BJ (cell line): Measurements from ENCODE around the gene TUBG1. TPM values are rescaled to one million over a fixed set of nuclear protein-coding genes. Genes with fewer than 3 reads are reported as not detected.

Experiments
- CTCF ChIA-PET: fragments of 350-600 bp; formaldehyde crosslinking; extraction: SDS; loops from one replicate; lab custom pipeline; 2021; ENCODE audit warnings: antibody characterized with exemption, inconsistent platforms; lab: Yijun Ruan, JAX
- POLR2A ChIA-PET: fragments of 300-600 bp; sonication (Branson Sonifier 250); formaldehyde crosslinking; extraction: SDS; loops from one replicate; lab custom pipeline; 2021; ENCODE audit warnings: antibody characterized with exemption; lab: Charles Lee
- DNase-seq: peaks from one replicate; pipeline ENCODE4 v3.0.0-alpha.2; 2011; ENCODE audit warnings: low read depth
- H3K27me3 ChIP-seq: 2 replicates; pipeline ENCODE4 v1.6.0; 2011; ENCODE audit warnings: low read length; ENCODE audit not compliant: control insufficient read depth, insufficient read depth
- H3K36me3 ChIP-seq: 2 replicates; pipeline ENCODE4 v1.5.1; 2011; ENCODE audit warnings: low read length; ENCODE audit not compliant: control insufficient read depth, insufficient read depth
- H3K4me3 ChIP-seq: 2 replicates; pipeline ENCODE4 v1.5.1; 2011; ENCODE audit warnings: low read depth, mild to moderate bottlenecking, control low read depth, low read length
- CTCF ChIP-seq: IDR thresholded peaks from 2 replicates; pipeline ENCODE4 v1.5.1; 2011; ENCODE audit warnings: low read depth, mild to moderate bottlenecking, control low read depth, inconsistent platforms, low read length, moderate library complexity; ENCODE audit not compliant: insufficient read depth
- polyA plus RNA-seq: library from polyadenylated mRNA; depleted of rRNA; stranded (reverse); fragments of >200 nt; gene quantifications from 2 replicates; pipeline ENCODE4 v1.2.3, GENCODE V29; 2011

Gene TUBG1
- polyA plus RNA-seq, 1 experiment, result 66.1 TPM

- TF ChIP-seq CTCF, result no peak
- Histone ChIP-seq H3K27me3 (peaks cover 4% of the 10 kb centered on the region; the same call in 1 of the 2 replicates), H3K4me3 (no peak overlapping the region), H3K36me3 (no peaks in the 10 kb centered on the region)
- no peak for DNase-seq
- CTCF ChIA-PET, result no interaction called here
- POLR2A ChIA-PET, result no interaction called here
Observed at GRCh38 chr17:42640121-42640520, 30.6 kb downstream of the TUBG1 start.

- POLR2A ChIA-PET, result no interaction called here
- H3K27me3 ChIP-seq, result peaks cover 4% of the 10 kb centered on the region; the same call in 1 of the 2 replicates
- CTCF ChIA-PET, result no interaction called here
Observed at GRCh38 chr17:42642336-42642735, 32.9 kb downstream of the TUBG1 start.

GRCh38 chr17:42647778-42648177 lies 38.3 kb downstream of the TUBG1 start:
- ChIA-PET CTCF (no interaction called here), POLR2A (no interaction called here)
- no peak for DNase-seq
- H3K27me3 ChIP-seq, result no peaks in the 10 kb centered on the region
- TF ChIP-seq CTCF, result no peak
- H3K4me3 ChIP-seq, result no peak overlapping the region
- no peaks in the 10 kb centered on the region for H3K36me3 ChIP-seq

More at GRCh38 chr17:42642336-42642735, 32.9 kb downstream of the TUBG1 start:
- TF ChIP-seq CTCF, result no peak
- Histone ChIP-seq H3K4me3 (no peak overlapping the region), H3K36me3 (no peaks in the 10 kb centered on the region)
- DNase-seq, result no peak

GRCh38 chr17:42651392-42651791 lies 41.9 kb downstream of the TUBG1 start:
- ChIA-PET CTCF (interaction anchor here (0.7 kb wide), 1 partner anchor 28 kb away, joined by 3 read pairs; no protein-coding TSS in a partner anchor), POLR2A (no interaction called here)
- TF ChIP-seq CTCF, result no peak
- no peak for DNase-seq
- Histone ChIP-seq H3K36me3 (no peaks in the 10 kb centered on the region), H3K27me3 (no peaks in the 10 kb centered on the region), H3K4me3 (no peak overlapping the region)

- Histone ChIP-seq H3K27me3 (no peaks in the 10 kb centered on the region), H3K36me3 (no peaks in the 10 kb centered on the region), H3K4me3 (peak overlapping the region; percentile 10)
- ChIA-PET CTCF (interaction anchor here (1.0 to 1.3 kb wide), 3 partner anchors 10 to 30 kb away, joined by 3 read pairs; no protein-coding TSS in a partner anchor), POLR2A (interaction anchor here (0.5 to 0.6 kb wide), 2 partner anchors 10 to 21 kb away, joined by 4 read pairs; no protein-coding TSS in a partner anchor)
- DNase-seq, result peak; percentile 63
- no peak for TF ChIP-seq CTCF
Observed at GRCh38 chr17:42653179-42654124, 44.0 kb downstream of the TUBG1 start.
